BJ (cell line): ENCODE data around the gene RPL28. TPM values are rescaled to one million over a fixed set of nuclear protein-coding genes. Genes with fewer than 3 reads are reported as not detected.

Experiments used
- CTCF ChIA-PET: fragments of 350-600 bp; formaldehyde crosslinking; extraction: SDS; loops from one replicate; lab custom pipeline; 2021; ENCODE audit warnings: antibody characterized with exemption, inconsistent platforms; lab: Yijun Ruan, JAX
- POLR2A ChIA-PET: fragments of 300-600 bp; sonication (Branson Sonifier 250); formaldehyde crosslinking; extraction: SDS; loops from one replicate; lab custom pipeline; 2021; ENCODE audit warnings: antibody characterized with exemption; lab: Charles Lee
- DNase-seq: peaks from one replicate; pipeline ENCODE4 v3.0.0-alpha.2; 2011; ENCODE audit warnings: low read depth
- H3K27me3 ChIP-seq: 2 replicates; pipeline ENCODE4 v1.6.0; 2011; ENCODE audit warnings: low read length; ENCODE audit not compliant: control insufficient read depth, insufficient read depth
- H3K36me3 ChIP-seq: 2 replicates; pipeline ENCODE4 v1.5.1; 2011; ENCODE audit warnings: low read length; ENCODE audit not compliant: control insufficient read depth, insufficient read depth
- H3K4me3 ChIP-seq: 2 replicates; pipeline ENCODE4 v1.5.1; 2011; ENCODE audit warnings: low read depth, mild to moderate bottlenecking, control low read depth, low read length
- polyA plus RNA-seq: library from polyadenylated mRNA; depleted of rRNA; stranded (reverse); fragments of >200 nt; gene quantifications from 2 replicates; pipeline ENCODE4 v1.2.3, GENCODE V29; 2011
- TF ChIP-seq, protein P1 (sequence below): IDR thresholded peaks from 2 replicates; pipeline ENCODE4 v1.5.1; 2011; ENCODE audit warnings: low read depth, mild to moderate bottlenecking, control low read depth, inconsistent platforms, low read length, moderate library complexity; ENCODE audit not compliant: insufficient read depth

The RPL28 gene
- polyA plus RNA-seq, 1 experiment: 838 TPM

GRCh38 chr19:55345101-55345817 is 40.5 kb upstream of the RPL28 start:
- no peak for DNase-seq
- Histone ChIP-seq H3K27me3 (no peaks in the 10 kb centered on the region), H3K36me3 (peaks cover 18% of the 10 kb centered on the region), H3K4me3 (no peak overlapping the region)
- TF ChIP-seq, protein P1, sequence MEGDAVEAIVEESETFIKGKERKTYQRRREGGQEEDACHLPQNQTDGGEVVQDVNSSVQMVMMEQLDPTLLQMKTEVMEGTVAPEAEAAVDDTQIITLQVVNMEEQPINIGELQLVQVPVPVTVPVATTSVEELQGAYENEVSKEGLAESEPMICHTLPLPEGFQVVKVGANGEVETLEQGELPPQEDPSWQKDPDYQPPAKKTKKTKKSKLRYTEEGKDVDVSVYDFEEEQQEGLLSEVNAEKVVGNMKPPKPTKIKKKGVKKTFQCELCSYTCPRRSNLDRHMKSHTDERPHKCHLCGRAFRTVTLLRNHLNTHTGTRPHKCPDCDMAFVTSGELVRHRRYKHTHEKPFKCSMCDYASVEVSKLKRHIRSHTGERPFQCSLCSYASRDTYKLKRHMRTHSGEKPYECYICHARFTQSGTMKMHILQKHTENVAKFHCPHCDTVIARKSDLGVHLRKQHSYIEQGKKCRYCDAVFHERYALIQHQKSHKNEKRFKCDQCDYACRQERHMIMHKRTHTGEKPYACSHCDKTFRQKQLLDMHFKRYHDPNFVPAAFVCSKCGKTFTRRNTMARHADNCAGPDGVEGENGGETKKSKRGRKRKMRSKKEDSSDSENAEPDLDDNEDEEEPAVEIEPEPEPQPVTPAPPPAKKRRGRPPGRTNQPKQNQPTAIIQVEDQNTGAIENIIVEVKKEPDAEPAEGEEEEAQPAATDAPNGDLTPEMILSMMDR: no peak
- POLR2A ChIA-PET: interaction anchor here (0.6 kb wide), 1 partner anchor 22 kb away, joined by 9 read pairs; no protein-coding TSS in a partner anchor
- CTCF ChIA-PET: interaction anchor here (1.3 kb wide), 1 partner anchor 13 kb away, joined by 3 read pairs; no protein-coding TSS in a partner anchor

- POLR2A ChIA-PET: no interaction called here
- Histone ChIP-seq H3K27me3 (no peaks in the 10 kb centered on the region), H3K4me3 (no peak overlapping the region), H3K36me3 (peaks cover 18% of the 10 kb centered on the region)
- TF ChIP-seq, protein P1: no peak
- no peak for DNase-seq
- CTCF ChIA-PET: no interaction called here
Measured at GRCh38 chr19:55345818-55346724, 39.7 kb upstream of the RPL28 start.

GRCh38 chr19:55346725-55347441 is 38.8 kb upstream of the RPL28 start:
- POLR2A ChIA-PET: no interaction called here
- CTCF ChIA-PET: no interaction called here
- no peak for DNase-seq

DNA sequence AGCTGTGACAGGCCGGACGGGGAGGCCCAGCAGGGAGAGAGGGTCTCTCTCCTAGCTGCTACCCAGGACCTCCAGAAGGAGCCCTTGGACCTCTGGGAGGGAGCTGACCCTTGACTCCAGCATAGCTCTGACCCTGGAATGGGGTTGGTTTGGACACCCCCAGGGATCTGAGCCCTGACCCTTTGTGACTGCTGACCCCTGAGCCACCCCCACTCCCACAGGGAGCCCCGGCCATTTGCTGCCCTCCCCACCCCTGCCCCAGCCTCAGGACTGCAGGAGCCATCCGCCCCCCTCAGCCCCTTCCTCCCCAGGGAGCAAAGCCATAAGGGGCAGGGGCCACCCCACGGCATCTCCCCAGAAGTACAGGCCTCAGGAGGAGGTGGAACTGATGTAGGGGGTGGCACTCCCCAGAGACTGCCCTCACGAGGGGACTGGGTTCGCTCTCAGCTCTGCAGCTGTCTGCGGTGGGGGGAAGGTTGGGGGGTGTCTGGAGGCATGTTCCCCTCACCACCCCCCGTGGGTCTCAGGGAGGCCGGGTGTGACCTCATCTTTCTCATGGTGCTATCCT is 38.2 kb upstream of the RPL28 start:
- ChIA-PET POLR2A (no interaction called here), CTCF (no interaction called here)
- Histone ChIP-seq H3K27me3 (peaks cover 4% of the 10 kb centered on the region; the same call in 1 of the 2 replicates), H3K36me3 (peaks cover 14% of the 10 kb centered on the region), H3K4me3 (no peak overlapping the region)
- TF ChIP-seq, protein P1: no peak
- no peak for DNase-seq

More at GRCh38 chr19:55346725-55347441, 38.8 kb upstream of the RPL28 start:
- no peak overlapping the region for H3K4me3 ChIP-seq
- 0 out of 2 replicates have a peak, but pooled peaks cover 1% of the 10 kb centered on the region for H3K27me3 ChIP-seq
- TF ChIP-seq, protein P1: no peak
- H3K36me3 ChIP-seq: peaks cover 16% of the 10 kb centered on the region
